ENCODE data around the gene MREG. TPM values are rescaled to one million over a fixed set of nuclear protein-coding genes. Genes with fewer than 3 reads are reported as not detected.

Gene MREG
- total RNA-seq, 1 experiment from 2014 or later, result 15.9 TPM

DNA sequence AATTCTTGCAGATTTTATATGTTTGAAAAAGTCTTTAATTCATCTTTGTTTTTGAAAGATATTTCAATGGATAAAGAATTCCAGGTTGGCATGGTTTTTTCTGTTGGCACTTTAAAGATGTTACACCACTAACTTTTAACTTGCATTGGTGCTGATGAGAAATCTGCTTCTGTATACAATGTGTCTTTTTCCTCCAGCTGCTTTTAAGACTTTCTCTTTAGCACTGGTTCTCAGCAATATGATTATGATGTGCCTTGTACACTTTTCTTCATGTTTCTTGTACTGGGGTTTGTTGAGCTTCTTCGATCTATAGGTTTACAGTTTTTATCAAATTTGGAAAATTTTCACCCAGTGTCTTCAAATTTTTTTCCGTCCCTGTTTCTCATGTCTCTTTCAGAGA, 39.1 kb upstream of the MREG start:
- Histone ChIP-seq H3K4me1 (ENCODE audit: insufficient read depth, low read length, poor library complexity, severe bottlenecking) (no peaks in the 10 kb centered on the region), H3K9me3 (ENCODE audit: low read depth, low read length, poor library complexity, severe bottlenecking) (no peaks in the 10 kb centered on the region), H3K36me3 (ENCODE audit: insufficient read depth, low read length, poor library complexity, severe bottlenecking) (peaks cover 3% of the 10 kb centered on the region), H3K27me3 (replicated peaks; ENCODE audit: insufficient read depth, low read depth, low read length, poor library complexity) (no peaks in the 10 kb centered on the region), H3K27ac (ENCODE audit: low read depth, low read length, poor library complexity, severe bottlenecking) (no peak overlapping the region), H3K4me3 (ENCODE audit: low read depth, low read length, poor library complexity, severe bottlenecking) (no peak overlapping the region)
- ChIA-PET CTCF (no interaction called here), POLR2A (ENCODE audit: low non-redundant PET) (no interaction called here)
- intact Hi-C loops (cut with micrococcal nuclease; ENCODE audit: unreplicated experiment), result no loop called here
- TF ChIP-seq EZH2 (IDR thresholded peaks at IDR 0.05; ENCODE audit: borderline replicate concordance, low read depth, low read length, poor library complexity, severe bottlenecking), result no peak
- TF ChIP-seq, protein P1, sequence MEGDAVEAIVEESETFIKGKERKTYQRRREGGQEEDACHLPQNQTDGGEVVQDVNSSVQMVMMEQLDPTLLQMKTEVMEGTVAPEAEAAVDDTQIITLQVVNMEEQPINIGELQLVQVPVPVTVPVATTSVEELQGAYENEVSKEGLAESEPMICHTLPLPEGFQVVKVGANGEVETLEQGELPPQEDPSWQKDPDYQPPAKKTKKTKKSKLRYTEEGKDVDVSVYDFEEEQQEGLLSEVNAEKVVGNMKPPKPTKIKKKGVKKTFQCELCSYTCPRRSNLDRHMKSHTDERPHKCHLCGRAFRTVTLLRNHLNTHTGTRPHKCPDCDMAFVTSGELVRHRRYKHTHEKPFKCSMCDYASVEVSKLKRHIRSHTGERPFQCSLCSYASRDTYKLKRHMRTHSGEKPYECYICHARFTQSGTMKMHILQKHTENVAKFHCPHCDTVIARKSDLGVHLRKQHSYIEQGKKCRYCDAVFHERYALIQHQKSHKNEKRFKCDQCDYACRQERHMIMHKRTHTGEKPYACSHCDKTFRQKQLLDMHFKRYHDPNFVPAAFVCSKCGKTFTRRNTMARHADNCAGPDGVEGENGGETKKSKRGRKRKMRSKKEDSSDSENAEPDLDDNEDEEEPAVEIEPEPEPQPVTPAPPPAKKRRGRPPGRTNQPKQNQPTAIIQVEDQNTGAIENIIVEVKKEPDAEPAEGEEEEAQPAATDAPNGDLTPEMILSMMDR (conservative IDR thresholded peaks at IDR 0.05; ENCODE audit: low read depth, low read length), result no peak
- BruUV-seq (replicated peaks), result no TSS peak
- no peak for DNase-seq (ENCODE audit: low spot score)

DNA sequence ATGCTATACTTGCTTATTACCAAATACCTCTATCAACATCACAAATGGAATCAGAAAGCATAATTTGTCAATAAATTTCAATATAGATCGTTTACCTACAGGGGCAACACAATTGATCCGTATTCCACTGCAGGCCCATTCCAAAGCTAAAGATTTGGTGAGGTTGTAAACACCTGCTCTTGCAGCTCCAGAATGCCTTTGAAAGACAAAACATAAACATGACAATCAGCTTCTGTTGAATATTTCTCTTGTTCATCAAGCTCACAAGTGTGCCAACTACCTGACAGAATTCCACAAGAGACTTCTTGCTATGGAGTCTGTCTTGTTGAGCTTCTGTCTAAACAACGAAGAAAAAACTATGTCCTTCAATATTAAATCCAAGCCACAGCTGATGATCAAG, 38.0 kb upstream of the MREG start:
- POLR2A ChIA-PET (ENCODE audit: low non-redundant PET), result no interaction called here
- peaks cover 3% of the 10 kb centered on the region for H3K36me3 ChIP-seq (ENCODE audit: insufficient read depth, low read length, poor library complexity, severe bottlenecking)

DNA sequence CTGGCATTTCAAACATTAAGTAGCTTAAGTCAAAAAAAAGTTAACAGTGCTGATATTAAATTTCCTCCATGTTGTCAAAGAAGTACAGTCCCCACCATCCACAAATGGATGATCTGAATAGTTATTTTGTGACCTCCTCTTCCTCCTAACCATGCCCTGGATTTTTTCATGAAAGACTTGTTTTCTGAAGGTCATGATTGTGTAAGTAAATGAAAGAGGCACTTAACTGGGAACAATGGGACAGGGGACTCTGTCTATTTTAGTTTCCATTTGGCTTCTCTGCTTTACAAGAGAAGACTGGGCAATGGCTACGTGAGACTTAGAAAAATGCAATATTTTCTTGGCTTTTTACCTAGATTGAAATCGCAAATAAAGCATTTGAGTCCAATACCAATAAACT, 36.1 kb upstream of the MREG start:
- no TSS peak for BruUV-seq (replicated peaks)
- no peak for DNase-seq (ENCODE audit: low spot score)
- no peaks in the 10 kb centered on the region for H3K4me1 ChIP-seq (ENCODE audit: insufficient read depth, low read length, poor library complexity, severe bottlenecking)
- peaks cover 6% of the 10 kb centered on the region for H3K36me3 ChIP-seq (ENCODE audit: insufficient read depth, low read length, poor library complexity, severe bottlenecking)
- intact Hi-C loops (cut with micrococcal nuclease; ENCODE audit: unreplicated experiment), result no loop called here
- POLR2A ChIA-PET (ENCODE audit: low non-redundant PET), result no interaction called here
- no peaks in the 10 kb centered on the region for H3K9me3 ChIP-seq (ENCODE audit: low read depth, low read length, poor library complexity, severe bottlenecking)
- H3K27ac ChIP-seq (ENCODE audit: low read depth, low read length, poor library complexity, severe bottlenecking), result no peak overlapping the region
- no peak overlapping the region for H3K4me3 ChIP-seq (ENCODE audit: low read depth, low read length, poor library complexity, severe bottlenecking)
- CTCF ChIA-PET, result interaction anchor here (0.7 kb wide), 1 partner anchor 65 kb away, joined by 5 read pairs; no protein-coding TSS in a partner anchor
- H3K27me3 ChIP-seq (replicated peaks; ENCODE audit: insufficient read depth, low read depth, low read length, poor library complexity), result no peaks in the 10 kb centered on the region
- TF ChIP-seq, protein P1 (conservative IDR thresholded peaks at IDR 0.05; ENCODE audit: low read depth, low read length), result no peak
- TF ChIP-seq EZH2 (IDR thresholded peaks at IDR 0.05; ENCODE audit: borderline replicate concordance, low read depth, low read length, poor library complexity, severe bottlenecking), result no peak

More for the DNA sequence above, 38.0 kb upstream of the MREG start:
- Histone ChIP-seq H3K4me3 (ENCODE audit: low read depth, low read length, poor library complexity, severe bottlenecking) (no peak overlapping the region), H3K27ac (ENCODE audit: low read depth, low read length, poor library complexity, severe bottlenecking) (no peak overlapping the region), H3K4me1 (ENCODE audit: insufficient read depth, low read length, poor library complexity, severe bottlenecking) (no peaks in the 10 kb centered on the region), H3K27me3 (replicated peaks; ENCODE audit: insufficient read depth, low read depth, low read length, poor library complexity) (no peaks in the 10 kb centered on the region), H3K9me3 (ENCODE audit: low read depth, low read length, poor library complexity, severe bottlenecking) (no peaks in the 10 kb centered on the region)
- intact Hi-C loops (cut with micrococcal nuclease; ENCODE audit: unreplicated experiment), result no loop called here
- no peak for DNase-seq (ENCODE audit: low spot score)
- BruUV-seq (replicated peaks), result no TSS peak
- CTCF ChIA-PET, result interaction anchor here (0.6 kb wide), 1 partner anchor 352 kb away, joined by 5 read pairs; no protein-coding TSS in a partner anchor
- TF ChIP-seq, protein P1 (conservative IDR thresholded peaks at IDR 0.05; ENCODE audit: low read depth, low read length), result no peak
- no peak for TF ChIP-seq EZH2 (IDR thresholded peaks at IDR 0.05; ENCODE audit: borderline replicate concordance, low read depth, low read length, poor library complexity, severe bottlenecking)
